Esophagus squamous epithelium (tissue), 5 donors: ENCODE measurements around the gene NID2. TPM values are rescaled to one million over a fixed set of nuclear protein-coding genes. Genes with fewer than 3 reads are reported as not detected.

ENCODE experiments used
- DNase-seq: peaks from one replicate; lab custom pipeline; 2025; lab: John Stamatoyannopoulos, UW
- H3K27ac ChIP-seq, 4 donors: fragments of 200-600 bp; sonication (generic); one replicate each; pipeline ENCODE4 v1.5.1; 2016 to 2019; ENCODE audit warnings: mild to moderate bottlenecking in 1 of 4
- H3K27me3 ChIP-seq, 4 donors: fragments of 200-600 bp; sonication (generic); 1 replicate in 3 of 4; 2 replicates in 1 of 4; pipeline versions ENCODE4 v1.5.1 to v1.6.0; 2017 to 2021; ENCODE audit warnings: antibody characterized with exemption in 1 of 4
- H3K36me3 ChIP-seq, 3 donors: fragments of 200-600 bp; sonication (generic); one replicate each; pipeline ENCODE4 v1.5.1; 2016 to 2019
- H3K4me1 ChIP-seq, 3 donors: fragments of 200-600 bp; sonication (generic); one replicate each; pipeline ENCODE4 v1.5.1; 2017 to 2019
- H3K4me3 ChIP-seq, 4 donors: fragments of 200-600 bp; sonication (generic); 1 replicate in 3 of 4; 2 replicates in 1 of 4; pipeline ENCODE4 v1.5.1; 2016 to 2019; ENCODE audit warnings: mild to moderate bottlenecking in 2 of 4, moderate library complexity in 1 of 4
- H3K9me3 ChIP-seq, 3 donors: fragments of 200-600 bp; sonication (generic); one replicate each; pipeline ENCODE4 v1.5.1; 2016 to 2019
- CTCF ChIP-seq, 6 experiments: fragments of 450-650 bp in 4 of 6; fragments of 200-600 bp in 2 of 6; sonication (generic) in 2 of 6; IDR thresholded peaks; one replicate each; pipeline ENCODE4 v1.5.1; 2016 to 2019; ENCODE audit warnings: antibody characterized with exemption in 6 of 6, mild to moderate bottlenecking in 4 of 6, moderate library complexity in 4 of 6
- POLR2A ChIP-seq, 4 donors: fragments of 450-650 bp; IDR thresholded peaks; one replicate each; pipeline ENCODE4 v1.6.1; 2017; ENCODE audit warnings: antibody characterized with exemption in 4 of 4, mild to moderate bottlenecking in 4 of 4, moderate library complexity in 3 of 4
- WGBS, 2 donors: methylation state at CpG; one replicate each; pipeline ENCODE4 v1.1.5; 2018; 5-methylcytosine and 5-hydroxymethylcytosine counted together
- intact Hi-C: fragments of 100-400 bp; cut with DNase I; formaldehyde crosslinking; loops from one replicate; pipeline ENCODE4 v1.15.0; 2022
- total RNA-seq, 4 donors: library from RNA; depleted of rRNA; stranded (reverse); fragments of >200 nt; gene quantifications; one replicate each; pipeline ENCODE4 v1.1.0, GENCODE V29; 2016
- donor health status: DM: yes; HTN: yes; CAD: no.

NID2 gene
- total RNA-seq, 4 donors from 2014 or later = 0.91 to 12.2 (median 3.2) TPM

GRCh38 chr14:52021957-52022600 is 46.8 kb downstream of the NID2 start:
- Histone ChIP-seq H3K27ac (peak overlapping the region in 2 of 4 donors; percentile 10 to 26), H3K4me1 (peaks cover 0 to 36% (median 5%) of the 10 kb centered on the region in 3 donors), H3K36me3 (no peaks in the 10 kb centered on the region), H3K9me3 (no peaks in the 10 kb centered on the region), H3K27me3 (no peaks in the 10 kb centered on the region), H3K4me3 (no peak overlapping the region)
- intact Hi-C loops = no loop called here
- no peak for TF ChIP-seq CTCF (IDR thresholded peaks at IDR 0.05)
- no peak for TF ChIP-seq POLR2A (IDR thresholded peaks at IDR 0.05)
- WGBS, 2 donors = 49 to 63% methylated on average over 6 of the region's 6 CpGs
- DNase-seq = no peak

GRCh38 chr14:52020866-52021717 is 47.8 kb downstream of the NID2 start:
- Histone ChIP-seq H3K36me3 (no peaks in the 10 kb centered on the region), H3K27me3 (no peaks in the 10 kb centered on the region), H3K9me3 (no peaks in the 10 kb centered on the region), H3K4me3 (no peak overlapping the region), H3K4me1 (peaks cover 0 to 31% (median 5%) of the 10 kb centered on the region in 3 donors), H3K27ac (peak overlapping the region in 1 of 4 donors; percentile 26)
- TF ChIP-seq POLR2A (IDR thresholded peaks at IDR 0.05) = no peak
- TF ChIP-seq CTCF (IDR thresholded peaks at IDR 0.05) = no peak
- intact Hi-C loops = no loop called here
- DNase-seq = no peak
- 43 to 59% methylated on average over 7 of the region's 7 CpGs for WGBS, 2 donors

- peaks cover 0 to 38% (median 5%) of the 10 kb centered on the region in 3 donors for H3K4me1 ChIP-seq
- TF ChIP-seq CTCF (IDR thresholded peaks at IDR 0.05) = no peak
- no peaks in the 10 kb centered on the region for H3K9me3 ChIP-seq
- H3K4me3 ChIP-seq = no peak overlapping the region
- no peak for DNase-seq
- 53 to 54% methylated on average over 5 of the region's 5 CpGs for WGBS, 2 donors
- no peak overlapping the region for H3K27ac ChIP-seq
- H3K27me3 ChIP-seq = no peaks in the 10 kb centered on the region
- H3K36me3 ChIP-seq = no peaks in the 10 kb centered on the region
- intact Hi-C loops = no loop called here
Measured at GRCh38 chr14:52020161-52020714, 48.6 kb downstream of the NID2 start.

- 80 to 92% methylated on average over 6 of the region's 8 CpGs for WGBS, 2 donors
Measured at GRCh38 chr14:52018970-52019369, 49.9 kb downstream of the NID2 start.

More at GRCh38 chr14:52018970-52019369, 49.9 kb downstream of the NID2 start:
- Histone ChIP-seq H3K9me3 (no peaks in the 10 kb centered on the region), H3K4me1 (peaks cover 0 to 43% (median 5%) of the 10 kb centered on the region in 3 donors), H3K27me3 (no peaks in the 10 kb centered on the region), H3K4me3 (no peak overlapping the region), H3K36me3 (no peaks in the 10 kb centered on the region), H3K27ac (no peak overlapping the region)
- TF ChIP-seq POLR2A (IDR thresholded peaks at IDR 0.05) (no peak), CTCF (IDR thresholded peaks at IDR 0.05) (no peak)
- intact Hi-C loops = no loop called here
- no peak for DNase-seq
